KOPT-K1 (cell line): ENCODE results near the gene RTL3.
"Not testable (repeated sequence)": the region's sequence is repeated elsewhere in the genome, so short reads cannot be mapped to it uniquely, and the experiment has no call there.

ENCODE experiments used
- H3K27ac ChIP-seq: fragments of 200-600 bp; sonication (generic); 2 replicates; pipeline ENCODE4 v1.5.1; 2016; ENCODE audit warnings: antibody characterized with exemption, mild to moderate bottlenecking, low read depth, low read length; ENCODE audit not compliant: poor library complexity, severe bottlenecking
- H3K36me3 ChIP-seq: fragments of 200-600 bp; sonication (generic); 2 replicates; pipeline ENCODE4 v1.5.1; 2017; ENCODE audit warnings: antibody characterized with exemption, mild to moderate bottlenecking, low read length, moderate library complexity; ENCODE audit not compliant: insufficient read depth
- H3K9me3 ChIP-seq: fragments of 200-600 bp; sonication (generic); 2 replicates; pipeline ENCODE4 v1.5.1; 2017; ENCODE audit warnings: antibody characterized with exemption, low read length, mild to moderate bottlenecking; ENCODE audit not compliant: insufficient read depth, poor library complexity, severe bottlenecking

The RTL3 gene

DNA sequence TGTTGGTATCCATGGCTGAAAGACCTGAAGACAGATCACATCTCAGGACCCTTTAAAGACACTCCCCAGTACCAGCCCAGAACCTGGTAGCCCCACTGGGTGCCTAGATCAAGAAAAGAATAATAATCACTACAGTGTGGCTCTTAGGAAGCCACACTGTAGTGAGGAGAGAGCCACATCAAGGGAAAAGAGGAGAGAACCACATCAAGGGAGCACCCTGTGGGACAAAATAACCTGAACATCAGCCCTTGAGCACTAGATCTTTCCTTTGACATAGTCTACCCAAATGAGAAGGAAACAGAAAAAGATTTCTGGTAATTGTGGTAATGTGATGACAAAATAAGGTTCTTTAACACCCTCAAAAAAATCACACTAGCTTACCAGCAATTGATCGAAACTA, 15.3 kb downstream of the RTL3 start:
- Histone ChIP-seq H3K9me3 (peaks cover 50% of the 10 kb centered on the region), H3K27ac (no peak overlapping the region), H3K36me3 (no peaks in the 10 kb centered on the region)

GRCh38 chrX:78643096-78643495, 16.0 kb downstream of the RTL3 start:
- Histone ChIP-seq H3K27ac (no peak overlapping the region), H3K36me3 (no peaks in the 10 kb centered on the region), H3K9me3 (peaks cover 48% of the 10 kb centered on the region)

DNA sequence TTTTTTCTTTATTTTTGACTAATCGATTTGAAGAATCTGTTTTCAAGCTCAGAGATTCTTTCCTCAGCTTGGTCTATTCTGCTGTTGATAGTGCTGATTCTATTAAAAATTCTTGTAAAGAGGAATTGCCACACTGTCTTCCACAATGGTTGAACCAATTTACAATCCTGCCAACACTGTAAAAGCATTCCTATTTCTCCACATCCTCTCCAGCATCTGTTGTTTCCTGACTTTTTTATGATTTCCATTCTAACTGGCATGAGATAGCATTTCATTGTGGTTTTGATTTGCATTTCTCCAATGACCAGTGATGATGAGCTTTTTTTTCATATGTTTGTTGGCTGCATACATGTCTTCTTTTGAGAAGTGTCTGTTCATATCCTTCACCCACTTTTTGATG, 23.0 kb downstream of the RTL3 start:
- H3K36me3 ChIP-seq, H3K27ac ChIP-seq: not testable (repeated sequence)
- peaks cover 33% of the 10 kb centered on the region for H3K9me3 ChIP-seq

- H3K27ac ChIP-seq, result peak overlapping the region; percentile 53
- peaks cover 14% of the 10 kb centered on the region for H3K9me3 ChIP-seq
- H3K36me3 ChIP-seq, result no peaks in the 10 kb centered on the region
Observed at GRCh38 chrX:78624962-78625909, 33.9 kb downstream of the RTL3 start.

GRCh38 chrX:78624426-78624825, 34.7 kb downstream of the RTL3 start:
- no peak overlapping the region for H3K27ac ChIP-seq
- no peaks in the 10 kb centered on the region for H3K36me3 ChIP-seq
- H3K9me3 ChIP-seq, result peaks cover 12% of the 10 kb centered on the region

GRCh38 chrX:78622831-78623230, 36.3 kb downstream of the RTL3 start:
- no peak overlapping the region for H3K27ac ChIP-seq
- H3K36me3 ChIP-seq, result no peaks in the 10 kb centered on the region
- H3K9me3 ChIP-seq, result peaks cover 9% of the 10 kb centered on the region

GRCh38 chrX:78619834-78620233, 39.3 kb downstream of the RTL3 start:
- Histone ChIP-seq H3K9me3 (no peaks in the 10 kb centered on the region), H3K36me3 (no peaks in the 10 kb centered on the region), H3K27ac (no peak overlapping the region)

GRCh38 chrX:78618987-78619386, 40.1 kb downstream of the RTL3 start:
- Histone ChIP-seq H3K36me3 (no peaks in the 10 kb centered on the region), H3K9me3 (no peaks in the 10 kb centered on the region)

DNA sequence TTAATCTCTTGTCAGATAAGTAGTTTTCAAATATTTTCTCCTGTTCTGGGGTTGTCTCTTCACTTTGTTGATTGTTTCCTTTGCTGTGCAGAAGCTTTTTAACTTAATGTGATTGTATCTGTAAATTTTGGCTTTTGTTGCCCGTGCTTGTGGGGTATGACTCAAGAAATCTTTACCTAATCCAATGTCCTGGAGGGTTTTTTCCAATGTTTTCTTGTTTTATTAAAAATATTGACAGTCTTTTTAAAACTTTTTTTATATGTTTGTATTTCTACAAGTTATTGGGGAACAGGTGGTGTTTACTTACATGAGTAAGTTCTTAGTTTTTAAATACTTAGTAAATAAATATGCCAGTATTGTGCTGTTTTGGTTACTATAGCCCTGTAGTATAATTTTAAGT, 44.9 kb downstream of the RTL3 start:
- Histone ChIP-seq H3K36me3 (no peaks in the 10 kb centered on the region), H3K27ac (no peak overlapping the region), H3K9me3 (no peaks in the 10 kb centered on the region)

More at GRCh38 chrX:78618987-78619386, 40.1 kb downstream of the RTL3 start:
- H3K27ac ChIP-seq, result no peak overlapping the region
